GM12875 (cell line): Measurements from ENCODE around the gene IL20.

Experiments
- H3K4me3 ChIP-seq: one replicate; pipeline ENCODE4 v1.5.1; 2011; ENCODE audit warnings: low read depth, low read length, control low read depth
- CTCF ChIP-seq: IDR thresholded peaks from 2 replicates; pipeline ENCODE4 v1.5.1; 2011; ENCODE audit warnings: low read depth, mild to moderate bottlenecking, control low read depth, inconsistent platforms, low read length, moderate library complexity, borderline replicate concordance; ENCODE audit not compliant: insufficient read depth

The IL20 gene, protein sequence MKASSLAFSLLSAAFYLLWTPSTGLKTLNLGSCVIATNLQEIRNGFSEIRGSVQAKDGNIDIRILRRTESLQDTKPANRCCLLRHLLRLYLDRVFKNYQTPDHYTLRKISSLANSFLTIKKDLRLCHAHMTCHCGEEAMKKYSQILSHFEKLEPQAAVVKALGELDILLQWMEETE

DNA sequence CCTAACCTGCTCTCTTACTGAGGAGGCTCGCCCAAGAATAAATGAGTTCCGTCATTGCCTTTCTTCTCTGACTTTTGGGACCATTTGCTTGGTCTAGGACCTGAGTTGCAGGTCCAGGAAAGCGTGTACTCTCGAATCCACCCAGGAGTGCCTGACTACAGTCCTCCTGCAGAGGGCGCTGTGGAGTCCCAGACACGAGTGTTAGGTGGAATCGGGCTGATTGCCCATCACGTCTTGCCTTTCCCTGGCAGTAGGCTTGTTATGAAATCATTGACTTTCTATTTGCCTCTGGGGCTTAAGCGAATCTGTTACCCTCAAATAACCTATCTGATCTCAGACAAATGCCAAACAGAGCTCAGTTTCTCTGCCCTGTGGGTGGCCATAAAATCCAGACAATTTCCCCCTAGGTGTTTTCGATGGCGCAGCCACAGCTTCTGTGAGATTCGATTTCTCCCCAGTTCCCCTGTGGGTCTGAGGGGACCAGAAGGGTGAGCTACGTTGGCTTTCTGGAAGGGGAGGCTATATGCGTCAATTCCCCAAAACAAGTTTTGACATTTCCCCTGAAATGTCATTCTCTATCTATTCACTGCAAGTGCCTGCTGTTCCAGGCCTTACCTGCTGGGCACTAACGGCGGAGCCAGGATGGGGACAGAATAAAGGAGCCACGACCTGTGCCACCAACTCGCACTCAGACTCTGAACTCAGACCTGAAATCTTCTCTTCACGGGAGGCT is at the start of gene IL20:
Gene IL20 (plus strand): TSS at position 685 of the 733 bp plus-strand sequence. CDS start 230 bp downstream, outside the sequence.
- TF ChIP-seq CTCF = peak; percentile 92
- peak within 1 kb of the TSS; percentile 6 for H3K4me3 ChIP-seq

DNA sequence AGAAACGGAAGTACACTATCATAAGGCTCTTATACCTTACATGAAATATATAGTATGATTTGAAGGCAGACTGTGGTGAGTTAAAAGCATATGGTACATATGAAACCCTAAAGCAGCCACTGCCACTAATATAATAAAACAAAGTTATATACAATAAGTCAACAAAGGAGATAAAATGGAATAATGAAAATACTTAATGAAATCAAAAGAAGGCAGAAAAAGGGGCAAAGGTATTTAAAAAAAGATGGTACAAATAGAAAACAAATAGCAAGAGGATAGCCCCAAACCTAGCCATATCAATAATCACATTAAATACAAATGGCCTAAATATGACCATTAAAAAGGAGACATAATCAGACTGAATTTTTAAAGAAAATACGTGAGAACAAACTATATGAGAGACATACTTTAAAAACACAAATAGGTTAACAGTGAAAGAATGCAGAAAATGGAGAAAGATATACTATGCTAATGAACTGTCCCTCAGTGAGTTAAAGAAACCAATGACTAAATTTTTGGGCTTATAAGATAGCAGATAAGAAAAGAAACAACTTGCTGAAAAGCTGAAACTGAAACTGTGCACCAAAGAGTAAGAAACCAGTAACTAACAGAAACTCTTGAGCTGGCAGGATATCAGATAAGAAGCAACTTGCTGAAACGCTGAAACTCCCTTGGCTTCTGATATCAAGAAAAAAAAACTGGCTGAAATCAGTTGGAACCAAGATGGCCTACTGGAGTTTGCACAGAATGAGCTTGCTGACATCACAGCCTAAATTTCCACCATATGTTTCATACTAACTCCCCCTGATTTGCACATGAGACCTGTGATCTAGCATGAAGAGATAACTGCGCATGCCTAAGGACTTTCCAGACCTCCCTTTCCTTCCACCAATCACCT is 48.8 kb upstream of the IL20 start:
- no peak for TF ChIP-seq CTCF
- no peak overlapping the region for H3K4me3 ChIP-seq

DNA sequence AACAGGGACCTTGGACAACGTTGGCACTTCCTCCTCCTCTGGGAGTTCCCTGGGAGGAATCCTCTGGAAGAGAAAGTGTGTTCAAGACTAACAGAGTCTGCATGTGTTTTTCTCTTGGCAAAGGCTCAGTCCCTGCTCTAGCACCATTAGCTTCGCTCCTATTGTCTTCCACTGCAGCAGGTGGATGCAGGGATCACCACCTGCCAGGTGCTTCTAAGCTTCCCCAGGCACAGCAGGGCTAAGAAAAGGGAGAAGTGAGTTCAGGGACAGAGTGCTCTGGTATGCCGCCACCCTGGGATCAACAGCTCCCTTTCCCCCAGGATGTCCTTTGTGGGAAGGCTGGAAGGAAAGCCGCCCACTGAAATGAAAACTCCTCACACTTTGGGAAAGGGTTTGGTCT is 43.9 kb upstream of the IL20 start:
- no peak for TF ChIP-seq CTCF
- no peak overlapping the region for H3K4me3 ChIP-seq

DNA sequence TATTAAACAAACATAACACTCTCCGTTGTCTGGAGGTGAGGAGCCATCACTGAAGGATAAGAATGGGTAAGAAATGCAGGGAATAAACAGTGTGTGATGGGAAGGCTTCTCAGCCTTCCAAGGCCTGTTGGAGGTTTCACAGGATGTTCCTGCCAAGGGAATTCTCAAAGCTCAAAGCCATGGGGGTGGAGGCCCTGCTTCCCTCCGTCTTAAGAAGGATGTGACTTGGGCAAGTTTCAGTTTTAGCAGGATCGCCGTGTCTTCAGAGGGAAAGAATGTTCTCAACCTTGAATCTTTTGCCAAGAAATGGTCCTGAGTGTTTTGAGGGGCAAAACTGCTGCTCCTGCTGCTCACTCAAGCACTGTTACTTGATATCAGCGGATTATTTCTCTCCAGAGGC is 41.7 kb upstream of the IL20 start:
- no peak for TF ChIP-seq CTCF
- no peak overlapping the region for H3K4me3 ChIP-seq

DNA sequence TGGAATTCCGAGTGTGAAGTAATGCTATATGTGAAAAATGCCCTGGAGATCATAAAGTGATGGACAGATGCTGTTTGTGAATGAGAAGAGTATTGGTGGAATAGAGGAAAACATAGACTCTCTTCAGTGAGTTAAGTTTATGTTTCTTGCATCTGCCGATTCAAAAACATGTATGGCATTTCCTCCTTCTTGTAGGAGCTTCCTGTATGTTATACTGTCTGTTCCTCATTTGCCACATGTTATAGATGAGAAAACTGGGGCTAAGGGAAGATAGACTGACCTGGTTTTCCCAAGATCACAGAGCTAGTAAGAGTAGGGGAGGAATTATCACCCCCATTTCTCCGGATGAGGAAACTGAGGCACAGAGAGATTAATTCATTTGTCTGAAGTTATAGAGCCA is 41.1 kb upstream of the IL20 start:
- no peak overlapping the region for H3K4me3 ChIP-seq
- no peak for TF ChIP-seq CTCF

GRCh38 chr1:206826394-206826793 is 39.0 kb upstream of the IL20 start:
- H3K4me3 ChIP-seq = no peak overlapping the region
- TF ChIP-seq CTCF = no peak

GRCh38 chr1:206828061-206828460 is 37.4 kb upstream of the IL20 start:
- TF ChIP-seq CTCF = no peak

More at GRCh38 chr1:206828061-206828460, 37.4 kb upstream of the IL20 start:
- H3K4me3 ChIP-seq = no peak overlapping the region
